ENCODE data around the gene ATXN7L3. TPM values are rescaled to one million over a fixed set of nuclear protein-coding genes. Genes with fewer than 3 reads are reported as not detected.

The ATXN7L3 gene
- total and polyA plus RNA-seq, 10 of the 15 experiments (the other 5 are each of a cell fraction or from before 2014, with no cell fraction given): 0.71 to 78.7 (median 32.7) TPM

DNA sequence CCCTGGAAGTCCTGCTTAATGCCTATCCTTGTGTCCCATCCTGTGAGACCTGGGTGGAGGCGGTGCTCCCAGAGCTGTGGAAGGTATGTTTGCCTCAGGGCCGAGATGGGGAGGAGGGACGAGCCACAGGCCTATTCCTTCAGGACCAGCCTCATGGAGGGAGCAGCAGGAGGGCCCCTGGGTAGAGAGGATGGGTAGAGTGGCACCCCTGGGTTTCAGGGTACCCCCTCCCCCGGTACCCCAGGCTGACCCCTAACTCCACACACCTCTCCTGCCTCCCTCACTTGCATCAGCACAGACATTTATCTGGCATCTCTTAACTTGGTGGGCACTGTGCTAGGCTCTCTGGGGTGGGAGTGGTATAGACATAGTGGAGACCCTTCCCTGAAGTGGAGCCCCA is 22.0 kb downstream of the ATXN7L3 start:
- Histone ChIP-seq H3K4me2 (ENCODE audit: control insufficient read depth, insufficient read depth) (no peak overlapping the region), H3K27me3 (replicated peaks in 1 of 2; ENCODE audit: control insufficient read depth in 2 of 2, insufficient read depth in 2 of 2, low read length in 1 of 2) (no peaks in the 10 kb centered on the region), H3K4me3 (no peak overlapping the region), H3K79me2 (ENCODE audit: control insufficient read depth, insufficient read depth, low read length) (no peaks in the 10 kb centered on the region), H3K9ac (ENCODE audit: control insufficient read depth, insufficient read depth, low read length) (no peak overlapping the region), H2AFZ (ENCODE audit: control insufficient read depth, low read depth, low read length) (no peak overlapping the region), H3K36me3 (ENCODE audit: control insufficient read depth in 2 of 2, insufficient read depth in 2 of 2, low read length in 1 of 2) (peaks cover 4 to 7% of the 10 kb centered on the region in 2 experiments), H3K9me3 (replicated peaks; ENCODE audit: control insufficient read depth, insufficient read depth, low read length) (no peaks in the 10 kb centered on the region), H4K20me1 (ENCODE audit: control insufficient read depth, insufficient read depth) (no peaks in the 10 kb centered on the region), H3K4me1 (ENCODE audit: control insufficient read depth, insufficient read depth, low read length) (no peaks in the 10 kb centered on the region), H3K27ac (ENCODE audit: control insufficient read depth, insufficient read depth) (no peak overlapping the region)
- 91% methylated on average over 4 of the region's 4 CpGs for WGBS (ENCODE audit: insufficient coverage, insufficient replicate concordance, low lambda C conversion rate, missing lambda C conversion rate)
- no TSS peak for BruUV-seq (replicated peaks)
- in situ Hi-C loops (cut with MboI) (no loop called here), intact Hi-C loops (cut with micrococcal nuclease; ENCODE audit: unreplicated experiment) (no loop called here)
- POLR2A ChIA-PET: no interaction called here
- no peak for ATAC-seq
- TF ChIP-seq NFIC (IDR thresholded peaks at IDR 0.05; ENCODE audit: low read depth, low read length) (no peak), IKZF2 (IDR thresholded peaks at IDR 0.05) (no peak), ZBED1 (IDR thresholded peaks at IDR 0.05; ENCODE audit: borderline replicate concordance) (no peak), CHD1 (IDR thresholded peaks at IDR 0.05; ENCODE audit: low read depth, low read length) (no peak)
- TF ChIP-seq, protein P1, sequence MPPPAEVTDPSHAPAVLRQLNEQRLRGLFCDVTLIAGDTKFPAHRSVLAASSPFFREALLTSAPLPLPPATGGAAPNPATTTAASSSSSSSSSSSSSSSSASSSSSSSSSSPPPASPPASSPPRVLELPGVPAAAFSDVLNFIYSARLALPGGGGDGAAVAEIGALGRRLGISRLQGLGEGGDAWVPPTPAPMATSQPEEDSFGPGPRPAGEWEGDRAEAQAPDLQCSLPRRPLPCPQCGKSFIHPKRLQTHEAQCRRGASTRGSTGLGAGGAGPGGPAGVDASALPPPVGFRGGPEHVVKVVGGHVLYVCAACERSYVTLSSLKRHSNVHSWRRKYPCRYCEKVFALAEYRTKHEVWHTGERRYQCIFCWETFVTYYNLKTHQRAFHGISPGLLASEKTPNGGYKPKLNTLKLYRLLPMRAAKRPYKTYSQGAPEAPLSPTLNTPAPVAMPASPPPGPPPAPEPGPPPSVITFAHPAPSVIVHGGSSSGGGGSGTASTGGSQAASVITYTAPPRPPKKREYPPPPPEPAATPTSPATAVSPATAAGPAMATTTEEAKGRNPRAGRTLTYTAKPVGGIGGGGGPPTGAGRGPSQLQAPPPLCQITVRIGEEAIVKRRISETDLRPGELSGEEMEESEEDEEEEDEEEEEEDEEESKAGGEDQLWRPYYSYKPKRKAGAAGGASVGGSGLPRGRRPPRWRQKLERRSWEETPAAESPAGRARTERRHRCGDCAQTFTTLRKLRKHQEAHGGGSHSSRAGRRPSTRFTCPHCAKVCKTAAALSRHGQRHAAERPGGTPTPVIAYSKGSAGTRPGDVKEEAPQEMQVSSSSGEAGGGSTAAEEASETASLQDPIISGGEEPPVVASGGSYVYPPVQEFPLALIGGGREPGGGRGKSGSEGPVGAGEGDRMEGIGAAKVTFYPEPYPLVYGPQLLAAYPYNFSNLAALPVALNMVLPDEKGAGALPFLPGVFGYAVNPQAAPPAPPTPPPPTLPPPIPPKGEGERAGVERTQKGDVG (CRISPR knock-in tag; IDR thresholded peaks at IDR 0.05): no peak
- CTCF ChIA-PET: no interaction called here
- DNase-seq (ENCODE audit: low read depth, low spot score): no peak
- RAD21 ChIA-PET (ENCODE audit: unreplicated experiment): interaction anchor here (0.5 kb wide), 1 partner anchor 171 kb away, joined by 3 read pairs; no protein-coding TSS in a partner anchor
- FAIRE-seq: no peak
- SMC1A ChIA-PET (ENCODE audit: uncharacterized antibody, unreplicated experiment): no interaction called here
